NCI-H2029 (cell line): ENCODE measurements around the gene DONSON.

Source experiments
- DNase-seq: peaks from one replicate; lab custom pipeline; 2025; lab: John Stamatoyannopoulos, UW

DONSON gene

DNA sequence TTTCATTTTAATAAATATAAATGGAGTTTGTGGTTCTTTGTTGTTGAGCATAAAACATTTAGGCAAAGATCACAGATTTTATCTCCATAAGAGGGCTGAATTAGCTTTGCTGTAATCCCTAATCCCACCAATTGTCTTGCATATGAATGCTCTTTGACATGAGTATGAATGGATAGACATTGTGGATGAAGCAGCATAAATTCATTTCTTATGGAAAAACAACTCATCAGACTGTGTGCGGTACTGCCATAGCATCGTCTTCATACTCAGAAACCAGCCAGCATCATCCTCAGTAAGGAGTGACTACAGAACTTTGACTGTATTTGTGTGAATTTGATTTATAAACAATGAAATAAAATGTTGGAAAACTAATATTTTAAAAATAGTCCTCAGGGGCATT is 26.1 kb downstream of the DONSON start:
- no peak for DNase-seq

DNA sequence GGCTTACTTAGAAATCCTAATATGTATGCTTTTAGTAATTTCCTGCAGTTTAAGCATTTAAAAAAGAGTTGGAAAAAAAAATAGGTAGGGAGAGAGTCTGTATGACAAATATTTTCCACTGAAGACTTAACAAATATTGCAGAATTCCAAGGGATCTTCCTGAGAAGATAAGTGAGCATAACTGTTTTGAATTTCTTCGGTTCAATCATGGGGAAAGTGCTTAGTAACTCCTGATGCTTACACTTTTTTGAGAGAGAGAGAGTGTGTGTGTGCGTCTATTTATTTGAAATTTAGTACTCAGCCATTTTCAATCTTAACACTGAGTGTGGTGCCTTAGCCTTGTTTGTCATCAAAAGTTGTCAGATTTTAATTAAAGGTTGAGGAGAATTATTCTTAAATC is 27.1 kb downstream of the DONSON start:
- DNase-seq = no peak

GRCh38 chr21:33560965-33561364 is 27.5 kb downstream of the DONSON start:
- DNase-seq = no peak

DNA sequence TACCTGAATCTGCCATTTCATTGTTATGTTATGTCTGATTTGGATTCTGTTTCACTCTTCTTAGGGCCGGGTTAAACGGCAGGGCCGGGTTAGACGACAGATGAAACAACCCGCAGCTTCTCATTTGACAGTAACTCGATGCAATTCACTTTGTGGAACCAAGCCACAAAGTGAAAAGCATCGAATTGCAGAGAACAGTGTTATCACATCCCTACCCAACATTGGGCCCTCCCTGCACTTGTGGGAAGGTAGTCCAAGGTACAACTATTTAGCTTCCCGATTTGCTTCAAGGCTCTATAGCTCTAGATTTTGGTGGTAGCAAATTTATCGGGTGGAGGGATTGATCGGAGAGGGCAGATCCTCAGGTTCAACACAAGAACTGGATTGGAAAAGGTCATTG is 28.7 kb downstream of the DONSON start:
- no peak for DNase-seq

- DNase-seq = no peak
These were observed 29.6 kb downstream of the DONSON start for GRCh38 chr21:33558777-33559421.

- no peak for DNase-seq
These were observed 31.0 kb downstream of the DONSON start for GRCh38 chr21:33557447-33557846.

GRCh38 chr21:33554982-33555344 is 33.5 kb downstream of the DONSON start:
- no peak for DNase-seq

DNA sequence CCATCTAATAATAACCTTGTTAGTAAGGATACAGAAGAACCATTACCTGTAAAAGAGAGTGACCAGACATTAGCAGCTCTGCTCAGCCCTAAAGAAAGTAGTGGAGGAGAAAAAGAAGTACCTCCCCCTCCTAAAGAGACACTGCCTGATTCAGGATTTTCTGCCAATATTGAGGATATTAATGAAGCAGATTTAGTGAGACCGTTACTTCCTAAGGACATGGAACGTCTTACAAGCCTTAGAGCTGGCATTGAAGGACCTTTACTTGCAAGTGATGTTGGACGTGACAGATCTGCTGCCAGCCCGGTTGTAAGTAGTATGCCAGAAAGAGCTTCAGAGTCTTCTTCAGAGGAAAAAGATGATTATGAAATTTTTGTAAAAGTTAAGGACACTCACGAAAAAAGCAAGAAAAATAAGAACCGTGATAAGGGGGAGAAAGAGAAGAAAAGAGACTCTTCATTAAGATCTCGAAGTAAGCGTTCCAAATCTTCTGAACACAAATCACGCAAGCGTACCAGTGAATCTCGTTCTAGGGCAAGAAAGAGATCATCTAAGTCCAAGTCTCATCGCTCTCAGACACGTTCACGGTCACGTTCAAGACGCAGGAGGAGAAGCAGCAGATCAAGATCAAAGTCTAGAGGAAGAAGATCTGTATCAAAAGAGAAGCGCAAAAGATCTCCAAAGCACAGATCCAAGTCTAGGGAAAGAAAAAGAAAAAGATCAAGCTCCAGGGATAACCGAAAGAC is 34.1 kb downstream of the DONSON start:
- no peak for DNase-seq

- no peak for DNase-seq
These were observed 35.4 kb downstream of the DONSON start for GRCh38 chr21:33552999-33553598.

GRCh38 chr21:33552093-33552998 is 36.1 kb downstream of the DONSON start:
- no peak for DNase-seq

GRCh38 chr21:33551664-33552063 is 36.8 kb downstream of the DONSON start:
- DNase-seq = no peak

DNA sequence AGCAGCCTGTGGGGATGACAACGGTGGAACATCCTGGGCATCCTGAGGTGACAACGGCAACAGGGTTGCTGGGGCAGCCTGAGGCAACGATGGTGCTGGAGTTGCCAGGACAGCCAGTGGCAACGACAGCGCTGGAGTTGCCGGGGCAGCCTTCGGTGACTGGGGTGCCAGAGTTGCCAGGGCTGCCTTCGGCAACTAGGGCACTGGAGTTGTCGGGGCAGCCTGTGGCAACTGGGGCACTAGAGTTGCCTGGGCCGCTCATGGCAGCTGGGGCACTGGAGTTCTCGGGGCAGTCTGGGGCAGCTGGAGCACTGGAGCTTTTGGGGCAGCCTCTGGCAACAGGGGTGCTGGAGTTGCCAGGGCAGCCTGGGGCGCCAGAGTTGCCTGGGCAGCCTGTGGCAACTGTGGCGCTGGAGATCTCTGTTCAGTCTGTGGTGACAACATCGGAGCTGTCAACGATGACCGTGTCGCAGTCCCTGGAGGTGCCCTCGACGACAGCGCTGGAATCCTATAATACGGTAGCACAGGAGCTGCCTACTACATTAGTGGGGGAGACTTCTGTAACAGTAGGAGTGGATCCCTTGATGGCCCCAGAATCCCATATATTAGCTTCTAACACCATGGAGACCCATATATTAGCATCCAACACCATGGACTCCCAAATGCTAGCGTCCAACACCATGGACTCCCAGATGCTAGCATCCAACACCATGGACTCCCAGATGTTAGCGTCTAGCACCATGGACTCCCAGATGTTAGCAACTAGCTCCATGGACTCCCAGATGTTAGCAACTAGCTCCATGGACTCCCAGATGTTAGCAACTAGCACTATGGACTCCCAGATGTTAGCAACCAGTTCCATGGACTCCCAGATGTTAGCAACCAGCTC is 37.5 kb downstream of the DONSON start:
- no peak for DNase-seq

GRCh38 chr21:33549848-33550771 is 38.4 kb downstream of the DONSON start:
- no peak for DNase-seq

DNA sequence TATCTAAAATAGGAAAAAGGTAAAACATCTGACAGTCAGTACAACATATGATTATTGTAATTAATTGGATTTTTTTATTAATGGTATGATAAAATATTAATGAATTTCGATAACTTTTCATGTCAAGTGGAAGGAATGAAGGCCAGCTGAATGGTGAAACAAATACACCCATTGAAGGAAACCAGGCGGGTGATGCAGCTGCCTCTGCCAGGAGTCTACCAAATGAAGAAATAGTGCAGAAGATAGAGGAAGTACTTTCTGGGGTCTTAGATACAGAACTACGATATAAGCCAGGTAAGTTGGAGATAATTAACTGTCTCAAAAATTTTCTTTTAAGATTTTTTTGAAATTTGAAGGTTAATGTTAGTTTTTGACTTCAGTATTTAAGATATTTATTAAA is 42.4 kb downstream of the DONSON start:
- DNase-seq = no peak

- DNase-seq = no peak
These were observed 43.9 kb downstream of the DONSON start for GRCh38 chr21:33544451-33545195.

DNA sequence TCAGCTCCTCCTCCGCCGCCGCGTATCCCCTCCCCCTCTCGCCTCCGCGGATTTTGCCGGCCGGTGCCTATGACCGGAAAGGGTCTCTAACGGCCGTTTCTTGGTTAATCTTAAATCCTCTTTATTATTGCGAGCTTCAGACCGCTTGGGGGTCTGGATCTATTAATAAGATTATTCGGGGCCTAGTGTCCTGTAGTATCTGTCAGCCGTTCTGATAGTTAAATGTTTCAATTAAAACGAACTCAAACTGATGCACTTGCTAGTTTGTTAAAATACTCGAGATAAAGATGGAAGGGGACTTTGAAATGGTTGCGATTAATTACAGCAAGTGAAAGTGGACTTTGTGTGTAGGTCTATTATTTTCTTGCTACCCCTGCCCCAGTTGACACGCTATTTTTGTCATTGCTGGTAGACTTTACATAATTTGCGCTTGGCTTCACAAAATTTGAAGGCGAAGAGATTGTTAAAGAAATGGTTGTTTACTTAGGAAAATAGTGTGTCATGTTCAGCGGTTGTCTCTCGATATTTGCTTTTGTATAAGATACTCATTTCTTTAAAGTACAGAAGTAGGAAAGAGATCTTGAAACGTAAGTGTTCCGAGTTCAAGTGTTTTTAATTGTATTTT is 44.9 kb downstream of the DONSON start:
- DNase-seq = no peak

- peak; percentile 99 for DNase-seq
These were observed 45.6 kb downstream of the DONSON start, which contains the start of gene SON for GRCh38 chr21:33542640-33543504. Gene SON (plus strand): TSS chr21:33543038. CDS start chr21:33543093, 55 bp downstream.
